Epithelial cell of esophagus (primary cell): ENCODE measurements around the gene PDE11A.
A peak's percentile ranks its signal among the peaks of the same experiment; 100 is the strongest.

ENCODE experiments used
- DNase-seq: peaks from one replicate; pipeline ENCODE4 v3.0.0; 2010; ENCODE audit warnings: low read depth
- H3K4me3 ChIP-seq: 2 replicates; pipeline ENCODE4 v1.5.1; 2011; ENCODE audit warnings: mild to moderate bottlenecking, low read length, control low read depth
- TF ChIP-seq, protein P1 (sequence below): IDR thresholded peaks from 2 replicates; pipeline ENCODE4 v1.5.1; 2011; ENCODE audit warnings: low read depth, mild to moderate bottlenecking, low read length, control low read depth, inconsistent platforms; ENCODE audit not compliant: insufficient read depth; ENCODE audit errors: missing control alignments

The PDE11A gene

DNA sequence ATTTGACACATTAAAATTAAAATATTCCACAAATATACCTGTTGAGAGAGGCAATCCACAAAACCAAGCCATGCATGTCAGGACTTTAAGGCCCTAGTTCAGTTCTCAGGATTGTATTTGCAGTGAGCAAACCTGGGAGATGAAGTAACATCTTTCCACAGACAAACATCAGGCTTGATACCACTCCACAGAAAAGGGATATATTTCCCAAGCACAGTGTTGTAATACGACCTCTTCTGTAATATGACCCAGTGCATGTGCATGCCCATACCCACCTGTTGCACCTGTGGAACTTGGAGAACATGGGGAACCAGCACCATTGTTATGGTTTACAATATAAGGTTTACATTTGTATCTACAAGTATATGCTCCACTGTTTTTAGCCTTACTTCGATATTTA is 184.0 kb downstream of the PDE11A start:
- TF ChIP-seq, protein P1, sequence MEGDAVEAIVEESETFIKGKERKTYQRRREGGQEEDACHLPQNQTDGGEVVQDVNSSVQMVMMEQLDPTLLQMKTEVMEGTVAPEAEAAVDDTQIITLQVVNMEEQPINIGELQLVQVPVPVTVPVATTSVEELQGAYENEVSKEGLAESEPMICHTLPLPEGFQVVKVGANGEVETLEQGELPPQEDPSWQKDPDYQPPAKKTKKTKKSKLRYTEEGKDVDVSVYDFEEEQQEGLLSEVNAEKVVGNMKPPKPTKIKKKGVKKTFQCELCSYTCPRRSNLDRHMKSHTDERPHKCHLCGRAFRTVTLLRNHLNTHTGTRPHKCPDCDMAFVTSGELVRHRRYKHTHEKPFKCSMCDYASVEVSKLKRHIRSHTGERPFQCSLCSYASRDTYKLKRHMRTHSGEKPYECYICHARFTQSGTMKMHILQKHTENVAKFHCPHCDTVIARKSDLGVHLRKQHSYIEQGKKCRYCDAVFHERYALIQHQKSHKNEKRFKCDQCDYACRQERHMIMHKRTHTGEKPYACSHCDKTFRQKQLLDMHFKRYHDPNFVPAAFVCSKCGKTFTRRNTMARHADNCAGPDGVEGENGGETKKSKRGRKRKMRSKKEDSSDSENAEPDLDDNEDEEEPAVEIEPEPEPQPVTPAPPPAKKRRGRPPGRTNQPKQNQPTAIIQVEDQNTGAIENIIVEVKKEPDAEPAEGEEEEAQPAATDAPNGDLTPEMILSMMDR, result no peak
- no peak overlapping the region for H3K4me3 ChIP-seq

DNA sequence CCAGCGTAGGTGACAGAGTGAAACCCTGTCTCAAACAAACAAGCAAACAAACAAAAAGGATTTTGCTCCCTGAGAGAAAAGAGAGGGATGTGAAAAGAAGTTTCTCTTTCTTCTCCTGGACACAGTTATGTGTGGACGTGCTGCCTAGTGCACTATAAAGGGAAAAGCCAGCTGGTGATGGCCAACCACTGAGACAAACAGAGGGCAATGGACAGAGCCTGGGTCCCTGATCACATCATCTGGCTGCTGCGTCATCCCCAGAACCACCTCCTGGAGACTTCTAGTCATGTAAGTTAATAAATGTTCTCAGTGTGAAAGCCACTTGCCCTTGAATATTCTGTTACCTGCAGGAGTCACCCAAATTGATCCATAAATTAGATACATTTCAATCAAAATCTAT is 184.9 kb downstream of the PDE11A start:
- no peak overlapping the region for H3K4me3 ChIP-seq
- no peak for DNase-seq
- TF ChIP-seq, protein P1, result no peak

More for the DNA sequence above, 184.0 kb downstream of the PDE11A start:
- peak; percentile 10 for DNase-seq

DNA sequence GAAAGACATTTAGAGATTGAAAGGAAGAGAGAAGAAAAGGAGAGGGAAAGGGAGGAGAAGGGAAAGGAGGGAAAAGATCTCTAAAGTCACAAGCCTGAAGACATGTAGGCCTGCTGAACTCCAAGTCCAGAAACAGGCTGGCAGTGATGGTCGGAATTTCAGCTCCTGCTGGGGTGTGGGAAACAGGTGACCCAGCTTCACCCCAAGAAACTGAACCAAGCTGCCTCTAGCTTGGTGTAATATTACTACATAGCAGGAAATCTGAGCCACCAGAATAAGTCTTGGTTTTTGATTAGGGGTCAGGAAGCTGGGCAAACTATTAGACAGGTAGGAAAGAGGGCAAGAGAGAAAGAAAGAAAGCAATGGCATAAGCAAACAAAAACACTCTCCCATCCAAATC is 185.8 kb downstream of the PDE11A start:
- TF ChIP-seq, protein P1, result no peak

DNA sequence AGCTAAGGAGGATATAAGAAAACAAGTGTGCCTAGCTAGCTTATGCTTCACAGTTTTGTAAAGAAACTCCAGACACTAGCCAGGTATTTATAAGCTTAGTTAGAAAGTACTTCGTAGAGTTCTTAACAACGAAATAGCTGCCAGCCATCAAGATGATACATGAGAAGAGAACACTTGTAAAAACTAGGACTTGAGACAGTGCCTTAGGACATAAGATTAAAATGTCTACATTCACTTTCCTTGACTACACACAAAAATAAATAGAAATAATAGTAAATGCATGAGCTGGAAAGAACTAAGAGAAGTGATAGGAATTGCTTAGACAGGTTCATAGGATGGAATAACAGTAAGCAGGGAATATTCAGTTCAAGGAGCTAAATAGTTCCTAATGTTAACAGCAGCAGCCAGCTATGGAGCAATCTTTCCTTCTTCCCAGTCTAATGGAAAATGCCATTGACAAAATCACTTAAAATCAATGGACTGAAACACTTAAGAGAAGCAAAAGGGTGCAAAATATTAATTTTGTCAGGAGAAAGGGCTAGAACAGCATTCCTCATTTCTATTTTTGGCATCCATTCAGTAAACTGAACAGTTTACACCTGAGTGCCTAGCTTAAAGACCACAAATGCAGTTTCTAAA is 186.6 kb downstream of the PDE11A start:
- DNase-seq, result no peak
- TF ChIP-seq, protein P1, result no peak

More for the DNA sequence above, 185.8 kb downstream of the PDE11A start:
- H3K4me3 ChIP-seq, result no peak overlapping the region
- DNase-seq, result no peak

DNA sequence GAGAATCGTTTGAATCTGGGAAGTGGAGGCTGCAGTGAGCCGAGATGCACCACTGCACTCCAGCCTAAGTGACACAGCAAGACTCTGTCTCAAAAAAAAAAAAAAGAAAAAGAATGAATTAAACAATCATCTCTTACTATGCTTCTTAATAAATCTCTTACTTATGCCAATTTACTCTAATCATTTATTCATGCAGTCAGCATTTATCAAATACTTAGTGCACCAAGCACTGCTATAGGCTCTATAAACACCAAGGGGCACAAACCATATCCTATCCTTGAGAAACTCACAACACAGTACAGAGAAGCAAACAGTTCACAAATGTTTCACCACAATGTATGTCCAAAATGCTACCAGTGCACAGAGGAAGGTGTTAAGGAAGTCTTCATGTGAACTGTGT is 189.4 kb downstream of the PDE11A start:
- no peak for DNase-seq
- H3K4me3 ChIP-seq, result no peak overlapping the region
- TF ChIP-seq, protein P1, result no peak

More for the DNA sequence above, 186.6 kb downstream of the PDE11A start:
- no peak overlapping the region for H3K4me3 ChIP-seq

DNA sequence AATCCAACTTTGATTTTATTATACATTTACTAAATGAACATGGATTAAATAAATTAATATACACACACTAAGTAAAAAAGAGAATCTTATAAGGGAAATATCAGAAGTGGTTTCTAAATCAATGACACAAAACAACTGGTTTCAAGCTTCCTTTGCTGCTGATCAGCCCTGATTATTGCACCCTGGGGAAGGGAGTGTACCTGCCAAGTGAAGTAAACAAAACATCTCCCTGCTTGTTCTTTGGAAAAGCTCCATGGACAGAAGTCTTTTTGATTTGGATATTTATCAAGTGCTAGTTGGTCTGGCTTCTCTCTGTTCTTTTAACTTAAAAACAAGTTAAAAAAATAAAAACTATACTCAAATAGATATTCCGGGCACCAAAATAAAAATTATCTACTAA is 190.1 kb downstream of the PDE11A start:
- DNase-seq, result no peak
- no peak overlapping the region for H3K4me3 ChIP-seq
- TF ChIP-seq, protein P1, result no peak

DNA sequence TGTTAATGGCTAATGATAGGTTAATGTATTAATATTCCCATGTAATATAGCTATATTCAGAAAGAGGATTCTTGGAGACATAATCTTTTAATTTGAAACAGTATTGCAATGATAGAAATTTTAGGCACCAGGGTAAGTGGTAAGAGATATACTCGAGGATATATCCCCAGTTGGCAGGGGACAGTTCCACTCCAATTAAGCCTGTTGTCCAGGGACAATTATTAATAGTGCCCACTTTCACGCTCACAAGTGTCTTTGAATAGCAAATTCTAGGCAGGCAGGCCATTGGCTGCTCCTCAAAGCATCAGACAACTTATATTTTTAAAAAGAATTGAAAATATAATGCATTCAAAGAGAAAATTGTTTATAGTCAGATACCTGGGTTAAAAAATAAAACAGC is 190.7 kb downstream of the PDE11A start:
- H3K4me3 ChIP-seq, result no peak overlapping the region
- DNase-seq, result no peak
- TF ChIP-seq, protein P1, result no peak
